Astrocyte (in vitro differentiated cells and primary cell): Measurements from ENCODE around the gene UGT1A9. TPM values are rescaled to one million over a fixed set of nuclear protein-coding genes. Genes with fewer than 3 reads are reported as not detected.

Experiments
- DNase-seq: peaks from one replicate; pipeline ENCODE4 v3.0.0-alpha.2; 2010; ENCODE audit warnings: low read depth
- FAIRE-seq: peaks from 2 replicates; lab custom pipeline; 2011; peaks lifted over from hg19 to GRCh38; lab: Jason Lieb, UNC
- H2AFZ ChIP-seq: 2 replicates; pipeline ENCODE4 v1.6.0; 2012; ENCODE audit warnings: low read depth, low read length, inconsistent platforms
- H3K27ac ChIP-seq: 2 replicates; pipeline ENCODE4 v1.5.1; 2011; ENCODE audit warnings: low read depth, low read length, inconsistent platforms
- H3K27me3 ChIP-seq: 2 replicates; pipeline ENCODE4 v1.6.0; 2011; ENCODE audit warnings: low read length, inconsistent platforms; ENCODE audit not compliant: insufficient read depth
- H3K36me3 ChIP-seq: 2 replicates; pipeline ENCODE4 v1.5.1; 2011; ENCODE audit warnings: low read length, inconsistent platforms; ENCODE audit not compliant: insufficient read depth
- H3K4me1 ChIP-seq: 2 replicates; pipeline ENCODE4 v1.5.1; 2011; ENCODE audit warnings: low read length, inconsistent platforms; ENCODE audit not compliant: insufficient read depth
- H3K4me2 ChIP-seq: 2 replicates; pipeline ENCODE4 v1.6.0; 2012; ENCODE audit warnings: low read length, inconsistent platforms
- H3K4me3 ChIP-seq: 2 replicates; pipeline ENCODE4 v1.5.1; 2011; ENCODE audit warnings: low read depth, mild to moderate bottlenecking, low read length, inconsistent platforms; ENCODE audit not compliant: insufficient read depth
- H3K79me2 ChIP-seq: 2 replicates; pipeline ENCODE4 v1.6.0; 2012; ENCODE audit warnings: mild to moderate bottlenecking, low read length, inconsistent platforms; ENCODE audit not compliant: insufficient read depth
- H3K9ac ChIP-seq: 2 replicates; pipeline ENCODE4 v1.6.0; 2012; ENCODE audit warnings: mild to moderate bottlenecking, low read length, inconsistent platforms
- H3K9me3 ChIP-seq: 2 replicates; pipeline ENCODE4 v1.5.1; 2012; ENCODE audit warnings: low read depth, mild to moderate bottlenecking, low read length, inconsistent platforms; ENCODE audit not compliant: insufficient read depth
- H4K20me1 ChIP-seq: 2 replicates; pipeline ENCODE4 v1.6.0; 2012; ENCODE audit warnings: low read length, inconsistent platforms; ENCODE audit not compliant: insufficient read depth
- H3K27ac Mint-ChIP-seq: one replicate; pipeline ENCODE4 v1.8.0; 2021; ENCODE audit warnings: mild to moderate bottlenecking, mixed read lengths; ENCODE audit not compliant: unreplicated experiment
- H3K27me3 Mint-ChIP-seq: one replicate; pipeline ENCODE4 v1.8.0; 2021; ENCODE audit warnings: low read depth, mixed read lengths; ENCODE audit not compliant: unreplicated experiment
- H3K36me3 Mint-ChIP-seq: one replicate; pipeline ENCODE4 v1.8.0; 2021; ENCODE audit warnings: low read depth, mixed read lengths; ENCODE audit not compliant: unreplicated experiment
- H3K4me1 Mint-ChIP-seq: one replicate; pipeline ENCODE4 v1.8.0; 2021; ENCODE audit warnings: low read depth, mixed read lengths; ENCODE audit not compliant: unreplicated experiment
- H3K4me3 Mint-ChIP-seq: one replicate; pipeline ENCODE4 v1.8.0; 2021; ENCODE audit warnings: mild to moderate bottlenecking, moderate library complexity, mixed read lengths; ENCODE audit not compliant: unreplicated experiment
- H3K9me3 Mint-ChIP-seq: one replicate; pipeline ENCODE4 v1.8.0; 2021; ENCODE audit warnings: mild to moderate bottlenecking, mixed read lengths; ENCODE audit not compliant: unreplicated experiment
- EZH2 ChIP-seq: IDR thresholded peaks from 2 replicates; pipeline ENCODE4 v1.6.1; 2012; ENCODE audit warnings: mild to moderate bottlenecking, low read length, inconsistent platforms; ENCODE audit not compliant: insufficient read depth
- total RNA-seq: library from RNA; stranded (reverse); gene quantifications from 2 replicates; pipeline ENCODE4 v1.2.1, GENCODE V29; 2021
- TF ChIP-seq, protein P1 (sequence below): IDR thresholded peaks from 2 replicates; pipeline ENCODE4 v1.5.1; 2011; ENCODE audit warnings: low read depth, mild to moderate bottlenecking, inconsistent platforms, low read length, moderate library complexity; ENCODE audit not compliant: insufficient read depth

The UGT1A9 gene
- total RNA-seq, 1 donor from 2014 or later: not detected

GRCh38 chr2:233821196-233821595 lies 149.5 kb downstream of the UGT1A9 start:
- H3K9me3 ChIP-seq: no peaks in the 10 kb centered on the region
- H3K79me2 ChIP-seq: no peaks in the 10 kb centered on the region
- H3K4me2 ChIP-seq: no peak overlapping the region
- Mint-ChIP-seq H3K36me3 (no peaks in the 10 kb centered on the region), H3K27me3 (peaks cover 22% of the 10 kb centered on the region), H3K4me3 (no peak overlapping the region), H3K27ac (no peak overlapping the region), H3K9me3 (no peaks in the 10 kb centered on the region), H3K4me1 (no peaks in the 10 kb centered on the region)
- H3K36me3 ChIP-seq: no peaks in the 10 kb centered on the region
- H3K27ac ChIP-seq: no peak overlapping the region
- H2AFZ ChIP-seq: no peak overlapping the region
- TF ChIP-seq, protein P1, sequence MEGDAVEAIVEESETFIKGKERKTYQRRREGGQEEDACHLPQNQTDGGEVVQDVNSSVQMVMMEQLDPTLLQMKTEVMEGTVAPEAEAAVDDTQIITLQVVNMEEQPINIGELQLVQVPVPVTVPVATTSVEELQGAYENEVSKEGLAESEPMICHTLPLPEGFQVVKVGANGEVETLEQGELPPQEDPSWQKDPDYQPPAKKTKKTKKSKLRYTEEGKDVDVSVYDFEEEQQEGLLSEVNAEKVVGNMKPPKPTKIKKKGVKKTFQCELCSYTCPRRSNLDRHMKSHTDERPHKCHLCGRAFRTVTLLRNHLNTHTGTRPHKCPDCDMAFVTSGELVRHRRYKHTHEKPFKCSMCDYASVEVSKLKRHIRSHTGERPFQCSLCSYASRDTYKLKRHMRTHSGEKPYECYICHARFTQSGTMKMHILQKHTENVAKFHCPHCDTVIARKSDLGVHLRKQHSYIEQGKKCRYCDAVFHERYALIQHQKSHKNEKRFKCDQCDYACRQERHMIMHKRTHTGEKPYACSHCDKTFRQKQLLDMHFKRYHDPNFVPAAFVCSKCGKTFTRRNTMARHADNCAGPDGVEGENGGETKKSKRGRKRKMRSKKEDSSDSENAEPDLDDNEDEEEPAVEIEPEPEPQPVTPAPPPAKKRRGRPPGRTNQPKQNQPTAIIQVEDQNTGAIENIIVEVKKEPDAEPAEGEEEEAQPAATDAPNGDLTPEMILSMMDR: no peak
- TF ChIP-seq EZH2: no peak
- H3K9ac ChIP-seq: no peak overlapping the region
- no peak overlapping the region for H3K4me3 ChIP-seq
- H3K4me1 ChIP-seq: no peaks in the 10 kb centered on the region
- DNase-seq (no peak), FAIRE-seq (no peak)
- H4K20me1 ChIP-seq: no peaks in the 10 kb centered on the region
- H3K27me3 ChIP-seq: no peaks in the 10 kb centered on the region

DNA sequence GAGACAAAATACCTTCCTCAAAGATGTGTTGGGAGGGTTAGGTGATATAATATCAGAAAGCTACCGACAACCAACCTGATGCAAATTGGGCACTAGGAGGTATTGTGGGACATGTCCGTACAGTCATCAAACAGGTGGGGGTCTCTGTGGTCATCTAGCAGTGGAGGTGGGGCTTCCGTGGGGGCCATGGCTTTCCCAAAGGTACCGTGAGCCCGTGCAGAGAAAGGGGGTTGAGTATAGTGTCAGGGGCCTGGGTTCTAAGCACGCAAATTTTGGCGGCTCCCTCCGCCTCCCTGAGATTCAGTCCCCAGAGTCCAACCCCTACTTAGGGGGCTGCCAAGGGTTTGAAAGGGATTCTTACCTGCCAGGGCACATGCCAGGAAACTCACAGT lies 150.0 kb downstream of the UGT1A9 start:
- no peak overlapping the region for H3K27ac Mint-ChIP-seq
- no peak for DNase-seq

More for the DNA sequence above, 150.0 kb downstream of the UGT1A9 start:
- H3K36me3 ChIP-seq: no peaks in the 10 kb centered on the region
- Mint-ChIP-seq H3K9me3 (no peaks in the 10 kb centered on the region), H3K36me3 (no peaks in the 10 kb centered on the region), H3K4me1 (no peaks in the 10 kb centered on the region), H3K4me3 (no peak overlapping the region), H3K27me3 (peaks cover 22% of the 10 kb centered on the region)
- H3K9me3 ChIP-seq: no peaks in the 10 kb centered on the region
- H4K20me1 ChIP-seq: no peaks in the 10 kb centered on the region
- no peaks in the 10 kb centered on the region for H3K4me1 ChIP-seq
- H3K4me3 ChIP-seq: no peak overlapping the region
- no peak overlapping the region for H3K9ac ChIP-seq
- H3K79me2 ChIP-seq: no peaks in the 10 kb centered on the region
- no peak overlapping the region for H3K27ac ChIP-seq
- no peak for FAIRE-seq
- H3K27me3 ChIP-seq: no peaks in the 10 kb centered on the region
- TF ChIP-seq, protein P1: no peak
- TF ChIP-seq EZH2: no peak
- H2AFZ ChIP-seq: no peak overlapping the region
- H3K4me2 ChIP-seq: no peak overlapping the region
